ENCODE measurements around the gene ZBED4.
A peak's percentile ranks its signal among the peaks of the same experiment; 100 is the strongest.
"Not testable (repeated sequence)": the region's sequence is repeated elsewhere in the genome, so short reads cannot be mapped to it uniquely, and the experiment has no call there.

The ZBED4 gene, protein sequence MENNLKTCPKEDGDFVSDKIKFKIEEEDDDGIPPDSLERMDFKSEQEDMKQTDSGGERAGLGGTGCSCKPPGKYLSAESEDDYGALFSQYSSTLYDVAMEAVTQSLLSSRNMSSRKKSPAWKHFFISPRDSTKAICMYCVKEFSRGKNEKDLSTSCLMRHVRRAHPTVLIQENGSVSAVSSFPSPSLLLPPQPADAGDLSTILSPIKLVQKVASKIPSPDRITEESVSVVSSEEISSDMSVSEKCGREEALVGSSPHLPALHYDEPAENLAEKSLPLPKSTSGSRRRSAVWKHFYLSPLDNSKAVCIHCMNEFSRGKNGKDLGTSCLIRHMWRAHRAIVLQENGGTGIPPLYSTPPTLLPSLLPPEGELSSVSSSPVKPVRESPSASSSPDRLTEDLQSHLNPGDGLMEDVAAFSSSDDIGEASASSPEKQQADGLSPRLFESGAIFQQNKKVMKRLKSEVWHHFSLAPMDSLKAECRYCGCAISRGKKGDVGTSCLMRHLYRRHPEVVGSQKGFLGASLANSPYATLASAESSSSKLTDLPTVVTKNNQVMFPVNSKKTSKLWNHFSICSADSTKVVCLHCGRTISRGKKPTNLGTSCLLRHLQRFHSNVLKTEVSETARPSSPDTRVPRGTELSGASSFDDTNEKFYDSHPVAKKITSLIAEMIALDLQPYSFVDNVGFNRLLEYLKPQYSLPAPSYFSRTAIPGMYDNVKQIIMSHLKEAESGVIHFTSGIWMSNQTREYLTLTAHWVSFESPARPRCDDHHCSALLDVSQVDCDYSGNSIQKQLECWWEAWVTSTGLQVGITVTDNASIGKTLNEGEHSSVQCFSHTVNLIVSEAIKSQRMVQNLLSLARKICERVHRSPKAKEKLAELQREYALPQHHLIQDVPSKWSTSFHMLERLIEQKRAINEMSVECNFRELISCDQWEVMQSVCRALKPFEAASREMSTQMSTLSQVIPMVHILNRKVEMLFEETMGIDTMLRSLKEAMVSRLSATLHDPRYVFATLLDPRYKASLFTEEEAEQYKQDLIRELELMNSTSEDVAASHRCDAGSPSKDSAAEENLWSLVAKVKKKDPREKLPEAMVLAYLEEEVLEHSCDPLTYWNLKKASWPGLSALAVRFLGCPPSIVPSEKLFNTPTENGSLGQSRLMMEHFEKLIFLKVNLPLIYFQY

DNA sequence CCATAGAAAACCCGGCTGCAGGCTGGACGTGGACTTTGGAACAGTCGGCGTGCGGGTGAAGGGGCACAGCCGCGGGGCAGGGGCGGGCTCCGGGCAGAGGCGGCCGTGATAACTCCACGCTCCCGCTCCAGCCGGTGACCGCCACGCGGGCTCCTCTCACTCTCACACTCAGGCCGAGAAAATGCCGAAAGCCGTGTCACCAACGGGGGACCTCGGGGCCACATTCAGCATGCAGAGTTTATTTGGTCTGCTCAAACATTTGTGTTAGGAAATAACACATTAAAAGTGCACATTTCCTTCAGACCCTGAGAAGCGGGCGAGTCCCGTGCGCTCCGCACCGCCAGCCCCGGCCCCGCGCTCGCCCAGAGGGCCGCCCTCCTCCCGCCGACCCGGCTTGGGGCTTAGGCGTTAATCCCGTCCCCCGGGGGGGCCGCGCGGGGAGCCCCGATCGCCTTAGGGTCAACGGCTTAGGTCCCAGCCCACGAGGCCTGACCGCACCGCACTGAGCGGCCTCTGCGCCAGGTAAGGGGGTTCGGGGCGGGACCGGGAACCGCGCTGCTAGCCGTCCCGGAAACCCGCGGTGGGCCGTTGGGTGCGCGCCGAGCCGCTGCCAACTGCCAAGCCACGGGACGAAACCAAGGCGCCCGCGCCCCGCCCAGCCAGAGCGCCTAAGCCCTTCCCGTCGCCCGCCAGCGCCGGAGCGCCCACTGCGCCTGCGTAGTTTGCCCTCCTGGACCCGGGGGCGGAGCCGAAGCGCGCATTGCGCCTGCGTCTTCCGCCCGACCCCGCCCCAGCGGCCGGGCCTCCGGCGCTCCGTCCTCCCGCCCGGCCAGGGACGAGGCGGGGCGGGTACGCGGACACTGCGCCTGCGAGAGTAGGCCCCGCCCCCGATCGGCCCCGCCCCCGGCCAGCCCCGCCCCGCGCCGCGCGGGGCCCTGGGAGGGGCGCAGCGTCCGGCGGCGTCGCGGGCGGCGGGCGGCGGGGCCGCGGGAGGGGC, at the start of gene ZBED4:
Gene ZBED4 (plus strand): TSS at position 947 of the 997 bp plus-strand sequence. CDS start 29,819 bp downstream, outside the sequence.
- peak; percentile 92 for DNase-seq (ENCODE audit: low spot score)

- DNase-seq (ENCODE audit: low spot score): no peak
Observed at GRCh38 chr22:49807129-49807528, 46.5 kb upstream of the ZBED4 start.

DNA sequence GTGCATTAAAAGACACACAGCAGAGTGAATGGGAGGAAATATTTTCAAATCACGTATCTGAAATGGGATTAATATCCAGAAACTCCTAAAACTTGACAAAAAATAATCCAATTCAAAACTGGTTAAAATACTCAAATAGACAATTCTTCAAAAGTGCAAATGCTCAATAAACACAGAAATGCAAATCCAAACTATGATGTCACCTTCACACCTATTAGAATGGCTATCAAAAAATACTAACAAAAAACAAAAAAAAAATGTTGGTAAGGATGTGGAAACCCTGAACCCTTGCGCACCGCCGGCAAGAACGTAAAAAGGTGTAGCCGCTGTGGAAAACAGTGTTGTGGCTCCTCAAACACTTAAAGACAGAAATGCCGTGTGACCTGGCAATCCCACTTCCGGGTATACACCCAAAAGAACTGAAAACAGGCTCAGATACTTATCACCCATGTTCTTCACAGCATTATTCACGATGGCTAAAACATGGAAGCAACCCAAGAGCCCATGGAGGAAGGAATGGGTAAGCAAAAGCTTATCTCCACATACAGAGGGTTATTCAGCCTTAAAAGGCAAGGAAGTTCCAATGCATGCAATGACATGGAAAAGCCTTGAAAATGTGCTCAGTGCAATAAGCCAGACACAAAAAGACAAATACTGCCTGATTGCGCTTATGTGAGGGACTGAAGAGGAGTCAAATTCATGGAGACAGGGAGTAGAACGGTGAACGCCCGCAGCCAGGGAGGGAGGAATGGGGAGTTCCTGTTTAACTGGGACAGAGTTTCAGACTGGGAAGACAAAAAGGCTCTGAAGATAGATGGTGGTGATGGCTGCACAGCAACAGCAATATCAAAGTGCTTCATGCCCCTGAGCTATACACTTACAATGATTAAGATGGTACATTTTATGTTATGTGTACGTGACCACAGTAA, 45.6 kb upstream of the ZBED4 start:
- no peak for DNase-seq (ENCODE audit: low spot score)

GRCh38 chr22:49810363-49811019, 43.2 kb upstream of the ZBED4 start:
- DNase-seq (ENCODE audit: low spot score): no peak

- no peak for DNase-seq (ENCODE audit: low spot score)
Observed at GRCh38 chr22:49811020-49811791, 42.4 kb upstream of the ZBED4 start.

GRCh38 chr22:49812838-49813237, 40.8 kb upstream of the ZBED4 start:
- DNase-seq (ENCODE audit: low spot score): no peak

DNA sequence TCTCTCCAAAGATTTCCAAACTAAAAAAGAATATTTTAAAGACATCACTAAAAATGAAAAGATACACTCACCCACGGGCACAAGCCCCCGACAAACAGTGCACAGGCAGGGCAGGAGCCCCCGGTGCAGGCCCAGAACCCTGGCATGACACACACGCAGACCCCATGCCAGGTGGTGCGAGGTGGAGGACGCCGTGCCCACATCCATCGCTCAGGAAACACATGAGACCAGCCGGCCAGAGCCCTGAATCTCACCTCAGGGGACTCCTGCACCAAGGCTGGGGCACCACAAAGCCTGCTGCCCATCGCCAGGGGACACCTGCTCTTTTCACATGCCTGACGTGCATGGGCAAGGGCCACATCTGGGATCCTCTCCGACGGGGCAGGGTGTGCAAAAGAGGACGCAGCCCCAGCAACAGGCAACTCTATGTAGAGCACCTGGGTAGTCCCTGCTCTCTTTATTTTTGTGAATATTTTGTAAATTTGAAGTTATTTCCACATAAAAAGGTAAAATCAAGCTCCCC, 39.4 kb upstream of the ZBED4 start:
- no peak for DNase-seq (ENCODE audit: low spot score)

GRCh38 chr22:49814856-49815255, 38.8 kb upstream of the ZBED4 start:
- DNase-seq (ENCODE audit: low spot score): no peak

DNA sequence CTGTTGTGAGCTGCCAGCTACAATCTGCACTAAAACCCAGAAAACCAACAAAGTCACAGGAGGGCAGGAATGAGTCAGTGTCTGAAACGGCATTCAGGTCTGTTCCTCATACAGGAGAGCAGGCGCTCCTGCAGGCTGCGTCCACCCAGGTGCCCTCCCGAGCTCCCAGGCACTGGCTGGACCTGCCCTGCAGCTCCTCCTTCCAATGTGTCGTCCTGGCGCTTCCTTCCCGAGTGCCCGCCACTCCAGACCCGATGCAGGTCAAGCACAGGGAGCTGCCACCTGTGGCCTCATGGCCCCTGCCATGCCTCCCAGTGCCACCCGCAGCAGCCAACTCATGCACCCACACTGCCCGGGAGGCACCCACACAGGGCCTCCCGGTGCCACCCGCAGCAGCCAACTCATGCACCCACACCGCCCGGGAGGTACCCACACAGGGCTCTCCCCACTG, 38.0 kb upstream of the ZBED4 start:
- DNase-seq (ENCODE audit: low spot score): no peak

- no peak for DNase-seq (ENCODE audit: low spot score)
Observed at GRCh38 chr22:49817359-49817758, 36.3 kb upstream of the ZBED4 start.

DNA sequence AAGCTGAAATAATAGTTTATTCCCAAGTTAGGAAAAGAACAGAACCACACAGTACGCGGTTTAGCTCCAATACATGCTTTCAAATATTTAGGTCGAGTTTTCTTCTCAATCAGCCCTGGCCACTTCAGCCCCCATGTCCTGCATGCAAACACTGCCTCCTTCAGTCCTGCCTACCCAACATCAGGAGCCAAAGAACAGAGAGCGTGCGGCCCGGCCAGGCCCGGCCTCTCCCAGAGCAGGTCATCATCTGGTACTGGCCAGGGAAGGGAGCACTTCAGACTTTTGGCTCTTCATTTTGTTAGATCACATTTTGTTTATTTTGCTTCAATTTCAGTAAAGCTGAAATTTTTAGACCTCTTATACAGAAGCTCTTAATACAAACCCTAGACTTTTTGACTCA, 32.7 kb upstream of the ZBED4 start:
- DNase-seq (ENCODE audit: low spot score): no peak

GRCh38 chr22:49821741-49822140, 31.9 kb upstream of the ZBED4 start:
- not testable (repeated sequence) for DNase-seq (ENCODE audit: low spot score)

- DNase-seq (ENCODE audit: low spot score): no peak
Observed at GRCh38 chr22:49823289-49824045, 30.2 kb upstream of the ZBED4 start.

- no peak for DNase-seq (ENCODE audit: low spot score)
Observed at GRCh38 chr22:49824185-49824925, 29.3 kb upstream of the ZBED4 start.

- DNase-seq (ENCODE audit: low spot score): no peak
Observed at GRCh38 chr22:49824936-49825335, 28.7 kb upstream of the ZBED4 start.

GRCh38 chr22:49825436-49825835, 28.2 kb upstream of the ZBED4 start:
- peak; percentile 62 for DNase-seq (ENCODE audit: low spot score)

Measured in RKO (cell line).